GM12878 (cell line): ENCODE results near the gene IFIT5.

ENCODE experiments used
- ATF7 ChIP-seq: fragments of 450-650 bp; IDR thresholded peaks from 2 replicates; pipeline ENCODE4 v1.6.1; 2016; ENCODE audit warnings: low read depth, mild to moderate bottlenecking
- CTCF ChIP-seq, 3 experiments: IDR thresholded peaks in 2 of 3; conservative IDR thresholded peaks in 1 of 3; 2 replicates each; pipeline ENCODE4 v1.5.1; 2011; ENCODE audit warnings: low read depth in 3 of 3, low read length in 3 of 3, mild to moderate bottlenecking in 3 of 3, control low read depth in 2 of 3, moderate library complexity in 2 of 3, inconsistent platforms in 1 of 3, mixed read lengths in 1 of 3; ENCODE audit not compliant: control insufficient read depth in 2 of 3, insufficient read depth in 1 of 3; ENCODE audit errors: extremely low read depth in 1 of 3
- EP300 ChIP-seq, 2 experiments: fragments of 150-350 bp in 1 of 2; IDR thresholded peaks; 2 replicates each; pipeline ENCODE4 v1.6.1; 2011 to 2012; ENCODE audit warnings: low read depth in 2 of 2, low read length in 2 of 2, borderline replicate concordance in 1 of 2, improper control_type of control experiment in 1 of 2, inconsistent platforms in 1 of 2; ENCODE audit not compliant: control insufficient read depth in 1 of 2
- EZH2 ChIP-seq: IDR thresholded peaks from 2 replicates; pipeline ENCODE4 v1.6.1; 2012; ENCODE audit warnings: low read depth, mild to moderate bottlenecking, control low read depth, inconsistent platforms, low read length, borderline replicate concordance; ENCODE audit not compliant: control insufficient read depth
- JUND ChIP-seq: IDR thresholded peaks from 2 replicates; pipeline ENCODE4 v1.6.1; 2012; ENCODE audit warnings: low read depth, mild to moderate bottlenecking, low read length, improper control_type of control experiment, moderate library complexity
- MAX ChIP-seq: IDR thresholded peaks from 2 replicates; pipeline ENCODE4 v1.6.1; 2012; ENCODE audit warnings: low read depth, low read length, improper control_type of control experiment
- POLR2A ChIP-seq: IDR thresholded peaks from 2 replicates; pipeline ENCODE4 v1.6.1; 2011; ENCODE audit warnings: low read depth, mild to moderate bottlenecking, low read length
- RCOR1 ChIP-seq: conservative IDR thresholded peaks from 2 replicates; pipeline ENCODE4 v1.6.1; 2012; ENCODE audit warnings: low read depth, low read length, improper control_type of control experiment
- REST ChIP-seq: IDR thresholded peaks from 2 replicates; pipeline ENCODE4 v1.6.1; 2012; ENCODE audit warnings: mild to moderate bottlenecking, low read depth, low read length
- RFX5 ChIP-seq: IDR thresholded peaks from 2 replicates; pipeline ENCODE4 v1.6.1; 2011; ENCODE audit warnings: low read depth, low read length, improper control_type of control experiment
- TCF12 ChIP-seq: IDR thresholded peaks from 2 replicates; pipeline ENCODE4 v1.6.1; 2011; ENCODE audit warnings: low read depth, mild to moderate bottlenecking, low read length
- ZBTB33 ChIP-seq: fragments of 450-650 bp; IDR thresholded peaks from 2 replicates; pipeline ENCODE4 v1.6.1; 2017; ENCODE audit warnings: mild to moderate bottlenecking
- ZNF217 ChIP-seq: fragments of 450-650 bp; IDR thresholded peaks from 2 replicates; pipeline ENCODE4 v1.6.1; 2017; ENCODE audit warnings: antibody characterized with exemption, mild to moderate bottlenecking

DNA sequence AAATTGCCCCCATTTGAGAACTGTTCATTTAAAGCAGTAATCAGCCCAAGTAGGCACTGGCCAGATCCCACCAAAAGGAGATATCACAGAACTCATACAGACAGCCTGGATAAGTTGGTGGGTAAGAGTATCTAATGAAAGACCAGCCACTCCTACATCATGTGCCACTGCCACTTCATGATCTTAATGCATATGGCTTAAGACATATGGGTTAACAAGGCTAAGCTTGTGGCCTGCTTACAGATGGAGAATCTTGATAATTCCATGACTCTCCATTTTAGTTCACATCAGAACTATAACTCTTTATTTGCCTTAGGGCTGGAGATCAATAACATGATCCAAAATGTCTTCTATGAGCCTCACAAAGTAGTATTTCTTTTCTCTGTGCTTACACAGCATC lies 43.3 kb upstream of the IFIT5 start:
- TF ChIP-seq MAX (no peak), TCF12 (no peak), JUND (no peak), CTCF (IDR thresholded peaks at IDR 0.05 in 2 of 3, conservative IDR thresholded peaks at IDR 0.05 in 1 of 3; ENCODE audit: control insufficient read depth in 2 of 3, extremely low read depth in 1 of 3, insufficient read depth in 1 of 3, low read depth in 3 of 3, low read length in 3 of 3) (no peak), REST (no peak), POLR2A (no peak), EZH2 (no peak), ZBTB33 (no peak), RCOR1 (no peak), EP300 (IDR thresholded peaks at IDR 0.05; ENCODE audit: borderline replicate concordance in 1 of 2, control insufficient read depth in 1 of 2, low read depth in 2 of 2, low read length in 2 of 2) (no peak), RFX5 (no peak), ZNF217 (no peak), ATF7 (no peak)
